Colonic mucosa (tissue), 4 donors: ENCODE measurements around the gene HOXB3. TPM values are rescaled to one million over a fixed set of nuclear protein-coding genes. Genes with fewer than 3 reads are reported as not detected.

Source experiments
- DNase-seq: peaks from one replicate; pipeline ENCODE4 v3.0.0-alpha.2; 2020
- H3K27ac ChIP-seq: fragments of 200-600 bp; one replicate; pipeline ENCODE4 v1.8.0; 2021
- H3K27me3 ChIP-seq: fragments of 200-600 bp; one replicate; pipeline ENCODE4 v1.8.0; 2021
- H3K36me3 ChIP-seq: fragments of 200-600 bp; one replicate; pipeline ENCODE4 v1.8.0; 2021
- H3K4me1 ChIP-seq: fragments of 200-600 bp; one replicate; pipeline ENCODE4 v1.8.0; 2021; ENCODE audit warnings: mild to moderate bottlenecking
- H3K4me3 ChIP-seq: fragments of 200-600 bp; one replicate; pipeline ENCODE4 v1.8.0; 2021
- H3K9ac ChIP-seq, 2 donors: one replicate each; pipeline ENCODE4 v1.7.0; 2013; ENCODE audit warnings: control low read depth in 2 of 2, low read depth in 2 of 2, low read length in 2 of 2
- H3K9me3 ChIP-seq: fragments of 200-600 bp; one replicate; pipeline ENCODE4 v1.8.0; 2021
- CTCF ChIP-seq: fragments of 200-600 bp; IDR thresholded peaks from one replicate; pipeline ENCODE4 v1.8.0; 2022; ENCODE audit warnings: antibody characterized with exemption, mild to moderate bottlenecking
- intact Hi-C: fragments of 100-400 bp; cut with DNase I; formaldehyde crosslinking; loops from one replicate; pipeline ENCODE4 v1.14.1; 2022
- total RNA-seq, 2 donors: library from RNA; stranded (reverse); fragmentation: NEBNext Ultra II Directional in 1 of 2; extraction: Animal tissue kit (Norgen Biotek cat#: 25700) in 1 of 2; gene quantifications; one replicate each; pipeline ENCODE4 v1.2.1, GENCODE V29; 2021
- donor health status: healthy.
- donor health status: DM: no; HTN: no; CAD: no.
- donor health status: DM: no; HTN: no; CAD: no.

Gene HOXB3
- total RNA-seq, 2 donors from 2014 or later: 17.4 to 31.8 TPM

- H3K36me3 ChIP-seq: no peaks in the 10 kb centered on the region
- DNase-seq: no peak
- peak overlapping the region; percentile 35 for H3K4me3 ChIP-seq
- TF ChIP-seq CTCF: no peak
- peaks cover 22% of the 10 kb centered on the region for H3K4me1 ChIP-seq
- intact Hi-C loops: no loop called here
- no peaks in the 10 kb centered on the region for H3K9me3 ChIP-seq
- no peaks in the 10 kb centered on the region for H3K27me3 ChIP-seq
- H3K27ac ChIP-seq: peak overlapping the region; percentile 70
- peak overlapping the region; percentile 66 to 76 for H3K9ac ChIP-seq
Observed at GRCh38 chr17:48576479-48577309, 13.3 kb downstream of the HOXB3 start.

GRCh38 chr17:48575673-48576478 lies 14.2 kb downstream of the HOXB3 start:
- peak overlapping the region; percentile 34 to 62 for H3K9ac ChIP-seq
- peaks cover 17% of the 10 kb centered on the region for H3K4me1 ChIP-seq
- H3K4me3 ChIP-seq: peak overlapping the region; percentile 35
- intact Hi-C loops: no loop called here
- no peaks in the 10 kb centered on the region for H3K36me3 ChIP-seq
- no peaks in the 10 kb centered on the region for H3K27me3 ChIP-seq
- no peak for TF ChIP-seq CTCF
- DNase-seq: no peak
- no peaks in the 10 kb centered on the region for H3K9me3 ChIP-seq
- H3K27ac ChIP-seq: peak overlapping the region; percentile 70

GRCh38 chr17:48575066-48575582 lies 14.9 kb downstream of the HOXB3 start:
- no peak for TF ChIP-seq CTCF
- Histone ChIP-seq H3K4me3 (no peak overlapping the region), H3K36me3 (no peaks in the 10 kb centered on the region), H3K4me1 (peaks cover 16% of the 10 kb centered on the region), H3K9ac (peak overlapping the region in 1 of 2 donors; percentile 37), H3K27me3 (no peaks in the 10 kb centered on the region), H3K9me3 (no peaks in the 10 kb centered on the region), H3K27ac (peak overlapping the region; percentile 70)
- no peak for DNase-seq
- intact Hi-C loops: no loop called here

- intact Hi-C loops: no loop called here
- DNase-seq: no peak
- Histone ChIP-seq H3K27me3 (no peaks in the 10 kb centered on the region), H3K9ac (peak overlapping the region; percentile 24 to 52), H3K4me3 (no peak overlapping the region), H3K36me3 (no peaks in the 10 kb centered on the region), H3K4me1 (peaks cover 11% of the 10 kb centered on the region), H3K27ac (peak overlapping the region; percentile 70), H3K9me3 (no peaks in the 10 kb centered on the region)
- no peak for TF ChIP-seq CTCF
Observed at GRCh38 chr17:48574505-48575065, 15.5 kb downstream of the HOXB3 start.

- no peak for TF ChIP-seq CTCF
- Histone ChIP-seq H3K9ac (peak overlapping the region; percentile 55 to 68), H3K4me3 (no peak overlapping the region), H3K9me3 (no peaks in the 10 kb centered on the region), H3K27me3 (no peaks in the 10 kb centered on the region), H3K27ac (peak overlapping the region; percentile 70), H3K36me3 (no peaks in the 10 kb centered on the region), H3K4me1 (peaks cover 25% of the 10 kb centered on the region)
- DNase-seq: no peak
- intact Hi-C loops: no loop called here
Observed at GRCh38 chr17:48571826-48572417, 18.1 kb downstream of the HOXB3 start.
